K562 (cell line): Measurements from ENCODE around the gene FCSK. TPM values are rescaled to one million over a fixed set of nuclear protein-coding genes. Genes with fewer than 3 reads are reported as not detected.

Source experiments
- ARID1B ChIP-seq: fragments of 450-650 bp; IDR thresholded peaks from 2 replicates; pipeline ENCODE4 v1.6.1; 2016; ENCODE audit warnings: antibody characterized with exemption, mild to moderate bottlenecking, inconsistent platforms
- CBX8 ChIP-seq: fragments of 200-600 bp; sonication (generic); IDR thresholded peaks from 2 replicates; pipeline ENCODE4 v1.6.1; 2012; ENCODE audit warnings: borderline replicate concordance, mixed run types, low read depth, mild to moderate bottlenecking, moderate library complexity, mixed read lengths, low read length, control low read depth, inconsistent platforms; ENCODE audit not compliant: poor library complexity, severe bottlenecking; ENCODE audit errors: extremely low read depth
- CREB3 ChIP-seq: fragments of 450-650 bp; conservative IDR thresholded peaks from 2 replicates; pipeline ENCODE4 v1.6.1; 2016; ENCODE audit warnings: missing genetic modification characterization, low read depth, mild to moderate bottlenecking, missing compliant biosample characterization, moderate library complexity
- E2F1 ChIP-seq: sonication (generic); formaldehyde crosslinking; IDR thresholded peaks from 2 replicates; pipeline ENCODE4 v1.8.1; 2023; ENCODE audit warnings: mild to moderate bottlenecking, missing genetic modification reagents, moderate library complexity
- ELF4 ChIP-seq: fragments of 450-650 bp; formaldehyde crosslinking; IDR thresholded peaks from 2 replicates; pipeline ENCODE4 v1.4.0; 2022; ENCODE audit warnings: missing genetic modification characterization
- LARP7 ChIP-seq: fragments of 450-650 bp; IDR thresholded peaks from 2 replicates; pipeline ENCODE4 v1.6.1; 2016
- MLLT1 ChIP-seq, 2 experiments: fragments of 450-650 bp; IDR thresholded peaks; 2 replicates each; pipeline ENCODE4 v1.6.1; 2016
- PKNOX1 ChIP-seq: fragments of 450-650 bp; IDR thresholded peaks from 2 replicates; pipeline ENCODE4 v1.6.1; 2016
- POLR2A ChIP-seq: fragments of 450-650 bp; conservative IDR thresholded peaks from 2 replicates; pipeline ENCODE4 v1.6.1; 2016
- PPARD ChIP-seq: fragments of 250-450 bp; sonication (Bioruptor Pico); IDR thresholded peaks from 2 replicates; pipeline ENCODE4 v1.8.0; 2022; ENCODE audit warnings: inconsistent platforms, mild to moderate bottlenecking, moderate library complexity
- RBBP5 ChIP-seq: fragments of 200-600 bp; sonication (generic); IDR thresholded peaks from 2 replicates; pipeline ENCODE4 v1.6.1; 2012; ENCODE audit warnings: borderline replicate concordance, mild to moderate bottlenecking, low read length, control low read depth, inconsistent platforms; ENCODE audit not compliant: insufficient read depth, poor library complexity, severe bottlenecking
- SMAD4 ChIP-seq: fragments of 250-450 bp; sonication (Bioruptor Pico); conservative IDR thresholded peaks from 2 replicates; pipeline ENCODE4 v1.8.0; 2021; ENCODE audit warnings: inconsistent platforms, mild to moderate bottlenecking, moderate library complexity
- SMARCB1 ChIP-seq: IDR thresholded peaks from 2 replicates; pipeline ENCODE4 v1.6.1; 2011; ENCODE audit warnings: improper control_type of control experiment, low read depth; ENCODE audit not compliant: insufficient read length
- SUPT5H ChIP-seq: fragments of 450-650 bp; IDR thresholded peaks from 2 replicates; pipeline ENCODE4 v1.6.1; 2016
- YY1 ChIP-seq, 3 experiments: IDR thresholded peaks; 2 replicates each; pipeline ENCODE4 v1.6.1; 2011; ENCODE audit warnings: low read length in 2 of 3, mild to moderate bottlenecking in 2 of 3, moderate library complexity in 2 of 3, borderline replicate concordance in 1 of 3, control low read depth in 1 of 3, low read depth in 1 of 3; ENCODE audit not compliant: insufficient read depth in 3 of 3, insufficient replicate concordance in 2 of 3, control insufficient read depth in 1 of 3, insufficient read length in 1 of 3; ENCODE audit errors: extremely low read depth in 1 of 3
- polyA plus RNA-seq, 8 experiments: library from polyadenylated mRNA; depleted of rRNA in 4 of 8; stranded (reverse) in 5 of 8; unstranded in 3 of 8; fragments of >200 nt; fragmentation: Nextera tagmentation in 2 of 8; fragmentation: Illumina TruSeq in 1 of 8; extraction: Ambion mirVana in 2 of 8; extraction: Trizol in 1 of 8; gene quantifications; 2 replicates each; pipeline versions ENCODE4 v1.2.1 to v1.2.3, GENCODE V29; 2011 to 2014; ENCODE audit warnings: inconsistent platforms in 1 of 8, missing spikeins in 1 of 8
- total RNA-seq, 7 experiments: library from RNA; depleted of rRNA in 6 of 7; stranded (reverse); fragments of >200 nt in 6 of 7; fragmentation: Illumina TruSeq in 2 of 7; extraction: Trizol in 2 of 7; gene quantifications; 2 replicates each; pipeline versions ENCODE4 v1.2.1 to v1.2.3, GENCODE V29; 2011 to 2021; ENCODE audit warnings: low replicate concordance in 1 of 7

The FCSK gene
- total and polyA plus RNA-seq, 9 of the 15 experiments (the other 6 are each of a cell fraction or from before 2014, with no cell fraction given): 0.92 to 18.6 (median 8.3) TPM

- TF ChIP-seq LARP7 (0 out of 2 replicates have a peak, but pooled peaks have one; percentile 10), PPARD (CRISPR knock-in tag) (0 out of 2 replicates have a peak, but pooled peaks have one; percentile 15), RBBP5 (peak; percentile 44), YY1 (IDR thresholded peaks at IDR 0.05; ENCODE audit: borderline replicate concordance in 1 of 3, control insufficient read depth in 1 of 3, extremely low read depth in 1 of 3, insufficient read depth in 3 of 3, insufficient read length in 1 of 3, insufficient replicate concordance in 2 of 3, low read depth in 1 of 3, low read length in 2 of 3) (peak in 1 of 3 experiments; percentile 6), PKNOX1 (peak; percentile 38), CBX8 (no peak), ELF4 (CRISPR knock-in tag) (peak; percentile 31; the same call in 1 of the 2 replicates), SUPT5H (0 out of 2 replicates have a peak, but pooled peaks have one; percentile 44), E2F1 (CRISPR knock-in tag) (0 out of 2 replicates have a peak, but pooled peaks have one; percentile 1), CREB3 (tag) (peak; percentile 65; the same call in 1 of the 2 replicates), SMARCB1 (no peak), SMAD4 (CRISPR knock-in tag) (peak; percentile 45), POLR2A (peak; percentile 65; the same call in 1 of the 2 replicates), MLLT1 (IDR thresholded peaks at IDR 0.05) (peak in 1 of 2 experiments; percentile 7; a peak in 1 of 4 replicates), ARID1B (peak; percentile 18; the same call in 1 of the 2 replicates)
Measured at GRCh38 chr16:70432723-70433457, 21.5 kb upstream of the FCSK start (continued).
